AG04450 (cell line): ENCODE results near the gene RBM15B. TPM values are rescaled to one million over a fixed set of nuclear protein-coding genes. Genes with fewer than 3 reads are reported as not detected.

Source experiments
- CTCF ChIA-PET: fragments of 300-600, 350-600 bp; formaldehyde crosslinking; extraction: SDS; loops from one replicate; lab custom pipeline; 2022; ENCODE audit warnings: antibody characterized with exemption, inconsistent platforms; lab: Charles Lee
- POLR2A ChIA-PET: fragments of 350-600 bp; formaldehyde crosslinking; extraction: SDS; loops from one replicate; lab custom pipeline; 2021; ENCODE audit warnings: antibody characterized with exemption, inconsistent platforms; lab: Yijun Ruan, JAX
- DNase-seq: peaks from one replicate; pipeline ENCODE4 v3.0.0-alpha.2; 2011; ENCODE audit warnings: low read depth, low spot score
- H3K27ac ChIP-seq: one replicate; pipeline ENCODE4 v1.5.1; 2012; ENCODE audit warnings: low read depth, low read length, control low read depth
- H3K27me3 ChIP-seq: one replicate; pipeline ENCODE4 v1.6.0; 2012; ENCODE audit warnings: low read length; ENCODE audit not compliant: control insufficient read depth, insufficient read depth
- H3K4me3 ChIP-seq: 2 replicates; pipeline ENCODE4 v1.5.1; 2011; ENCODE audit warnings: mild to moderate bottlenecking, low read depth, low read length, control low read depth
- H3K9me3 ChIP-seq: 2 replicates; pipeline ENCODE4 v1.5.1; 2012; ENCODE audit warnings: low read length; ENCODE audit not compliant: control insufficient read depth, insufficient read depth
- CTCF ChIP-seq: IDR thresholded peaks from 2 replicates; pipeline ENCODE4 v1.5.1; 2011; ENCODE audit warnings: low read depth, low read length, control low read depth, inconsistent platforms
- polyA plus RNA-seq: library from polyadenylated mRNA; depleted of rRNA; stranded (reverse); fragments of >200 nt; gene quantifications from 2 replicates; pipeline ENCODE4 v1.2.3, GENCODE V29; 2011

The RBM15B gene
- polyA plus RNA-seq, 1 experiment, result 12.5 TPM

- POLR2A ChIA-PET, result no interaction called here
- no peak for DNase-seq
- no peak for TF ChIP-seq CTCF
- Histone ChIP-seq H3K4me3 (no peak overlapping the region), H3K27ac (no peak overlapping the region), H3K27me3 (no peaks in the 10 kb centered on the region), H3K9me3 (no peaks in the 10 kb centered on the region)
- CTCF ChIA-PET, result interaction anchor here (2.0 kb wide), 1 partner anchor 19 kb away, joined by 6 read pairs; no protein-coding TSS in a partner anchor
Measured at GRCh38 chr3:51408813-51409212, 17.7 kb downstream of the RBM15B start.

GRCh38 chr3:51422211-51422610 is 31.1 kb downstream of the RBM15B start:
- ChIA-PET POLR2A (no interaction called here), CTCF (interaction anchor here (0.6 to 0.7 kb wide), 2 partner anchors 13 to 247 kb away, joined by 3 read pairs; no protein-coding TSS in a partner anchor)
- no peaks in the 10 kb centered on the region for H3K9me3 ChIP-seq
- no peak overlapping the region for H3K4me3 ChIP-seq
- no peak overlapping the region for H3K27ac ChIP-seq
- H3K27me3 ChIP-seq, result no peaks in the 10 kb centered on the region
- TF ChIP-seq CTCF, result no peak
- no peak for DNase-seq

GRCh38 chr3:51426921-51427320 is 35.8 kb downstream of the RBM15B start:
- CTCF ChIA-PET, result no interaction called here
- Histone ChIP-seq H3K27me3 (no peaks in the 10 kb centered on the region), H3K4me3 (no peak overlapping the region), H3K27ac (no peak overlapping the region), H3K9me3 (no peaks in the 10 kb centered on the region)
- no peak for TF ChIP-seq CTCF
- POLR2A ChIA-PET, result no interaction called here
- DNase-seq, result no peak

GRCh38 chr3:51429138-51429537 is 38.1 kb downstream of the RBM15B start:
- ChIA-PET POLR2A (no interaction called here), CTCF (interaction anchor here (0.5 to 2.0 kb wide), 4 partner anchors 8 to 814 kb away, joined by 3 to 8 read pairs (median 4); no protein-coding TSS in a partner anchor)
- Histone ChIP-seq H3K9me3 (no peaks in the 10 kb centered on the region; the same call in 1 of the 2 replicates), H3K27me3 (no peaks in the 10 kb centered on the region), H3K4me3 (no peak overlapping the region), H3K27ac (no peak overlapping the region)
- DNase-seq, result no peak
- no peak for TF ChIP-seq CTCF

- no peak overlapping the region for H3K4me3 ChIP-seq
- DNase-seq, result no peak
- no peaks in the 10 kb centered on the region for H3K27me3 ChIP-seq
- TF ChIP-seq CTCF, result no peak
- no peak overlapping the region for H3K27ac ChIP-seq
- ChIA-PET POLR2A (no interaction called here), CTCF (interaction anchor here (0.6 to 2.6 kb wide), 11 partner anchors 10 to 542 kb away, joined by 3 to 13 read pairs (median 7); no protein-coding TSS in a partner anchor)
- H3K9me3 ChIP-seq, result no peaks in the 10 kb centered on the region; the same call in 1 of the 2 replicates
Measured at GRCh38 chr3:51434110-51434509, 43.0 kb downstream of the RBM15B start.
